Esophagus squamous epithelium (tissue), 4 donors: ENCODE results near the gene SLC7A8.

Experiments used
- CTCF ChIP-seq, 6 experiments: fragments of 450-650 bp in 4 of 6; fragments of 200-600 bp in 2 of 6; sonication (generic) in 2 of 6; IDR thresholded peaks; one replicate each; pipeline ENCODE4 v1.5.1; 2016 to 2019; ENCODE audit warnings: antibody characterized with exemption in 6 of 6, mild to moderate bottlenecking in 4 of 6, moderate library complexity in 4 of 6
- POLR2A ChIP-seq, 4 donors: fragments of 450-650 bp; IDR thresholded peaks; one replicate each; pipeline ENCODE4 v1.6.1; 2017; ENCODE audit warnings: antibody characterized with exemption in 4 of 4, mild to moderate bottlenecking in 4 of 4, moderate library complexity in 3 of 4

GRCh38 chr14:23142826-23143225, 40.6 kb downstream of the SLC7A8 start:
- TF ChIP-seq CTCF (IDR thresholded peaks at IDR 0.05): no peak
- TF ChIP-seq POLR2A (IDR thresholded peaks at IDR 0.05): no peak
